Measurements from ENCODE around the gene ZNF222. TPM values are rescaled to one million over a fixed set of nuclear protein-coding genes. Genes with fewer than 3 reads are reported as not detected.

ZNF222 gene
- total RNA-seq, 4 donors from 2014 or later = 2.0 to 7.3 (median 2.1) TPM

GRCh38 chr19:44051650-44052402 is 26.6 kb downstream of the ZNF222 start, which contains the start of gene ZNF223:
ZNF223 (plus strand) TSS chr19:44052036; CDS start chr19:44055177, 3,141 bp downstream.
- 1% methylated on average over 37 of the region's 38 CpGs for WGBS, 2 donors
- peak within 1 kb of the TSS in 3 of 4 donors; percentile 59 to 81 (median 67) for H3K27ac ChIP-seq

GRCh38 chr19:44055870-44056269 is 30.7 kb downstream of the ZNF222 start:
- TF ChIP-seq EP300 (IDR thresholded peaks at IDR 0.05) (no peak), POLR2A (IDR thresholded peaks at IDR 0.05) (no peak)
- TF ChIP-seq, protein P1, sequence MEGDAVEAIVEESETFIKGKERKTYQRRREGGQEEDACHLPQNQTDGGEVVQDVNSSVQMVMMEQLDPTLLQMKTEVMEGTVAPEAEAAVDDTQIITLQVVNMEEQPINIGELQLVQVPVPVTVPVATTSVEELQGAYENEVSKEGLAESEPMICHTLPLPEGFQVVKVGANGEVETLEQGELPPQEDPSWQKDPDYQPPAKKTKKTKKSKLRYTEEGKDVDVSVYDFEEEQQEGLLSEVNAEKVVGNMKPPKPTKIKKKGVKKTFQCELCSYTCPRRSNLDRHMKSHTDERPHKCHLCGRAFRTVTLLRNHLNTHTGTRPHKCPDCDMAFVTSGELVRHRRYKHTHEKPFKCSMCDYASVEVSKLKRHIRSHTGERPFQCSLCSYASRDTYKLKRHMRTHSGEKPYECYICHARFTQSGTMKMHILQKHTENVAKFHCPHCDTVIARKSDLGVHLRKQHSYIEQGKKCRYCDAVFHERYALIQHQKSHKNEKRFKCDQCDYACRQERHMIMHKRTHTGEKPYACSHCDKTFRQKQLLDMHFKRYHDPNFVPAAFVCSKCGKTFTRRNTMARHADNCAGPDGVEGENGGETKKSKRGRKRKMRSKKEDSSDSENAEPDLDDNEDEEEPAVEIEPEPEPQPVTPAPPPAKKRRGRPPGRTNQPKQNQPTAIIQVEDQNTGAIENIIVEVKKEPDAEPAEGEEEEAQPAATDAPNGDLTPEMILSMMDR (IDR thresholded peaks at IDR 0.05) = no peak
- H3K36me3 ChIP-seq = peaks cover 3 to 65% (median 9%) of the 10 kb centered on the region in 3 donors
- 91 to 95% methylated on average over 5 of the region's 5 CpGs for WGBS, 2 donors

More at GRCh38 chr19:44051650-44052402, 26.6 kb downstream of the ZNF222 start, which contains the start of gene ZNF223:
- TF ChIP-seq EP300 (IDR thresholded peaks at IDR 0.05) (peak; percentile 80 to 92), POLR2A (IDR thresholded peaks at IDR 0.05) (no peak)
- TF ChIP-seq, protein P1 (IDR thresholded peaks at IDR 0.05) = no peak
- H3K27me3 ChIP-seq = peaks cover 0 to 10% of the 10 kb centered on the region in 2 donors
- H3K9me3 ChIP-seq = peaks cover 0 to 20% (median 0%) of the 10 kb centered on the region in 4 donors
- peak; percentile 85 to 92 for DNase-seq (ENCODE audit: low spot score in 2 of 2)
- H3K4me3 ChIP-seq = peak within 1 kb of the TSS; percentile 52 to 70 (median 60)
- H3K4me1 ChIP-seq = peaks cover 0 to 16% (median 2%) of the 10 kb centered on the region in 4 donors
- H3K36me3 ChIP-seq = peaks cover 3 to 25% (median 3%) of the 10 kb centered on the region in 3 donors

GRCh38 chr19:44059229-44059628 is 34.0 kb downstream of the ZNF222 start:
- no peaks in the 10 kb centered on the region for H3K27me3 ChIP-seq
- TF ChIP-seq POLR2A (IDR thresholded peaks at IDR 0.05) (no peak), EP300 (IDR thresholded peaks at IDR 0.05) (no peak)
- TF ChIP-seq, protein P1 (IDR thresholded peaks at IDR 0.05) = no peak
- DNase-seq (ENCODE audit: low spot score in 2 of 2) = no peak
- H3K36me3 ChIP-seq = peaks cover 3 to 97% (median 25%) of the 10 kb centered on the region in 3 donors
- no peak overlapping the region for H3K4me3 ChIP-seq
- H3K9me3 ChIP-seq = peaks cover 0 to 65% (median 2%) of the 10 kb centered on the region in 4 donors
- WGBS, 2 donors = 88 to 90% methylated on average over 2 of the region's 2 CpGs
- no peaks in the 10 kb centered on the region for H3K4me1 ChIP-seq
- H3K27ac ChIP-seq = no peak overlapping the region

More at GRCh38 chr19:44055870-44056269, 30.7 kb downstream of the ZNF222 start:
- H3K27ac ChIP-seq = no peak overlapping the region
- no peak overlapping the region for H3K4me3 ChIP-seq
- H3K9me3 ChIP-seq = peaks cover 0 to 35% (median 0%) of the 10 kb centered on the region in 4 donors
- H3K27me3 ChIP-seq = no peaks in the 10 kb centered on the region
- peaks cover 0 to 15% (median 2%) of the 10 kb centered on the region in 4 donors for H3K4me1 ChIP-seq
- DNase-seq (ENCODE audit: low spot score in 2 of 2) = no peak

- TF ChIP-seq, protein P1 (IDR thresholded peaks at IDR 0.05) = no peak
- peaks cover 0 to 73% (median 11%) of the 10 kb centered on the region in 4 donors for H3K9me3 ChIP-seq
- 91 to 97% methylated on average over 1 of the region's 1 CpG for WGBS, 2 donors
- DNase-seq (ENCODE audit: low spot score in 2 of 2) = no peak
- no peak overlapping the region for H3K4me3 ChIP-seq
- H3K27me3 ChIP-seq = no peaks in the 10 kb centered on the region
- H3K27ac ChIP-seq = no peak overlapping the region
- H3K4me1 ChIP-seq = no peaks in the 10 kb centered on the region
- H3K36me3 ChIP-seq = peaks cover 0 to 97% (median 30%) of the 10 kb centered on the region in 3 donors
Observed at GRCh38 chr19:44061038-44061437, 35.9 kb downstream of the ZNF222 start.

DNA sequence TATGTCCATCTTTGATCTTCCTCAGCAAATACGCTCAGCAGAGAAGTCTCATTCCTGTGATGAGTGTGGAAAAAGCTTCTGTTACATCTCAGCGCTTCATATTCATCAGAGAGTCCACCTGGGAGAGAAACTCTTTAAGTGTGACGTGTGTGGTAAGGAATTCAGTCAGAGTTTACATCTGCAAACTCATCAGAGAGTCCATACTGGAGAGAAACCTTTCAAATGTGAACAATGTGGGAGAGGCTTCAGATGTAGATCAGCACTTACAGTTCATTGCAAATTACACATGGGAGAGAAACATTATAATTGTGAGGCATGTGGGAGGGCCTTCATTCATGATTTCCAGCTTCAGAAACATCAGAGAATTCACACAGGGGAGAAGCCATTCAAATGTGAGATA is 41.1 kb downstream of the ZNF222 start:
- 63 to 65% methylated on average over 3 of the region's 3 CpGs for WGBS, 2 donors
- TF ChIP-seq POLR2A (IDR thresholded peaks at IDR 0.05) = no peak
- no peak for TF ChIP-seq EP300 (IDR thresholded peaks at IDR 0.05)
- TF ChIP-seq, protein P1 (IDR thresholded peaks at IDR 0.05) = no peak
- Histone ChIP-seq H3K4me1 (no peaks in the 10 kb centered on the region), H3K36me3 (peaks cover 0 to 74% (median 29%) of the 10 kb centered on the region in 3 donors), H3K27ac (no peak overlapping the region), H3K27me3 (no peaks in the 10 kb centered on the region), H3K9me3 (peaks cover 3 to 93% (median 23%) of the 10 kb centered on the region in 4 donors), H3K4me3 (no peak overlapping the region)
- no peak for DNase-seq (ENCODE audit: low spot score in 2 of 2)

Measured in tibial nerve (tissue), 4 donors.